ENCODE results near the gene HOXC4.

GRCh38 chr12:54033106-54033979 lies 20.3 kb upstream of the HOXC4 start:
- TF ChIP-seq, protein P1, sequence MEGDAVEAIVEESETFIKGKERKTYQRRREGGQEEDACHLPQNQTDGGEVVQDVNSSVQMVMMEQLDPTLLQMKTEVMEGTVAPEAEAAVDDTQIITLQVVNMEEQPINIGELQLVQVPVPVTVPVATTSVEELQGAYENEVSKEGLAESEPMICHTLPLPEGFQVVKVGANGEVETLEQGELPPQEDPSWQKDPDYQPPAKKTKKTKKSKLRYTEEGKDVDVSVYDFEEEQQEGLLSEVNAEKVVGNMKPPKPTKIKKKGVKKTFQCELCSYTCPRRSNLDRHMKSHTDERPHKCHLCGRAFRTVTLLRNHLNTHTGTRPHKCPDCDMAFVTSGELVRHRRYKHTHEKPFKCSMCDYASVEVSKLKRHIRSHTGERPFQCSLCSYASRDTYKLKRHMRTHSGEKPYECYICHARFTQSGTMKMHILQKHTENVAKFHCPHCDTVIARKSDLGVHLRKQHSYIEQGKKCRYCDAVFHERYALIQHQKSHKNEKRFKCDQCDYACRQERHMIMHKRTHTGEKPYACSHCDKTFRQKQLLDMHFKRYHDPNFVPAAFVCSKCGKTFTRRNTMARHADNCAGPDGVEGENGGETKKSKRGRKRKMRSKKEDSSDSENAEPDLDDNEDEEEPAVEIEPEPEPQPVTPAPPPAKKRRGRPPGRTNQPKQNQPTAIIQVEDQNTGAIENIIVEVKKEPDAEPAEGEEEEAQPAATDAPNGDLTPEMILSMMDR (conservative IDR thresholded peaks at IDR 0.05) = no peak
- TF ChIP-seq ZFX (IDR thresholded peaks at IDR 0.05) = no peak
